ENCODE measurements around the gene TEKT5.

- TF ChIP-seq CTCF (IDR thresholded peaks at IDR 0.05): no peak
- TF ChIP-seq POLR2A (IDR thresholded peaks at IDR 0.05): no peak
These were observed 74.6 kb downstream of the TEKT5 start for GRCh38 chr16:10620120-10620519.

All from lower leg skin (tissue), 3 donors.